Testis (tissue), 2 donors: ENCODE results near the gene CDC42.
"Not testable (repeated sequence)": the region's sequence is repeated elsewhere in the genome, so short reads cannot be mapped to it uniquely, and the experiment has no call there.

Source experiments
- CTCF ChIP-seq, 3 experiments: fragments of 450-650 bp in 2 of 3; fragments of 200-600 bp in 1 of 3; sonication (generic) in 1 of 3; IDR thresholded peaks; one replicate each; pipeline ENCODE4 v1.5.1; 2016 to 2019; ENCODE audit warnings: antibody characterized with exemption in 3 of 3, mild to moderate bottlenecking in 2 of 3, moderate library complexity in 1 of 3
- POLR2A ChIP-seq: fragments of 450-650 bp; IDR thresholded peaks from one replicate; pipeline ENCODE4 v1.6.1; 2017; ENCODE audit warnings: antibody characterized with exemption, mild to moderate bottlenecking, moderate library complexity

GRCh38 chr1:22006736-22007135 lies 45.8 kb upstream of the CDC42 start:
- not testable (repeated sequence) for TF ChIP-seq CTCF (IDR thresholded peaks at IDR 0.05); POLR2A
